Lung (tissue), 12 donors: ENCODE data around the gene FOXO6. TPM values are rescaled to one million over a fixed set of nuclear protein-coding genes. Genes with fewer than 3 reads are reported as not detected.

ENCODE experiments used
- ATAC-seq: fragments of 200-7000 bp; cut with Tn5 transposase; one replicate; pipeline ENCODE4 v1.9.1; 2020; ENCODE audit warnings: moderate number of reproducible peaks; ENCODE audit not compliant: insufficient read depth, low FRiP score
- DNase-seq, 3 donors: peaks; one replicate each; pipeline ENCODE4 v3.0.0-alpha.2; 2013 to 2017
- H3K27ac ChIP-seq, 2 donors: one replicate each; pipeline ENCODE4 v1.5.1; 2013; ENCODE audit warnings: mild to moderate bottlenecking in 2 of 2, moderate library complexity in 2 of 2, control low read depth in 1 of 2, inconsistent platforms in 1 of 2, low read depth in 1 of 2, low read length in 1 of 2
- H3K27me3 ChIP-seq, 3 donors: one replicate each; pipeline ENCODE4 v1.5.1; 2013; ENCODE audit warnings: low read length in 2 of 3; ENCODE audit not compliant: control insufficient read depth in 3 of 3, insufficient read depth in 3 of 3
- H3K36me3 ChIP-seq, 4 donors: one replicate each; pipeline ENCODE4 v1.5.1; 2013; ENCODE audit warnings: low read length in 4 of 4, mild to moderate bottlenecking in 1 of 4, moderate library complexity in 1 of 4; ENCODE audit not compliant: control insufficient read depth in 4 of 4, insufficient read depth in 4 of 4
- H3K4me1 ChIP-seq, 5 donors: one replicate each; pipeline ENCODE4 v1.5.1; 2013; ENCODE audit warnings: low read length in 5 of 5, mild to moderate bottlenecking in 2 of 5, moderate library complexity in 1 of 5; ENCODE audit not compliant: control insufficient read depth in 5 of 5, insufficient read depth in 5 of 5
- H3K4me3 ChIP-seq: one replicate; pipeline ENCODE4 v1.5.1; 2013; ENCODE audit warnings: mild to moderate bottlenecking, control low read depth, moderate library complexity
- H3K9ac ChIP-seq, 2 donors: one replicate each; pipeline ENCODE4 v1.5.1; 2013; ENCODE audit warnings: low read length in 2 of 2, control low read depth in 1 of 2; ENCODE audit not compliant: insufficient read depth in 1 of 2
- H3K9me3 ChIP-seq, 4 donors: one replicate each; pipeline ENCODE4 v1.5.1; 2013; ENCODE audit warnings: low read length in 3 of 4, mild to moderate bottlenecking in 1 of 4, moderate library complexity in 1 of 4; ENCODE audit not compliant: control insufficient read depth in 4 of 4, insufficient read depth in 3 of 4
- CTCF ChIP-seq: IDR thresholded peaks from 2 replicates; pipeline ENCODE4 v1.5.1; 2012; ENCODE audit warnings: mild to moderate bottlenecking; ENCODE audit errors: control extremely low read depth, extremely low read depth
- WGBS, 2 donors: extraction: QIAGEN DNeasy Blood & Tissue Kit; methylation state at CpG; one replicate each; pipeline ENCODE4 v1.1.7; 2013; 5-methylcytosine and 5-hydroxymethylcytosine counted together
- polyA plus RNA-seq, 2 donors: library from polyadenylated mRNA; stranded (reverse); fragments of 200-250 nt; gene quantifications; one replicate each; pipeline ENCODE4 v1.2.1, GENCODE V29; 2013
- total RNA-seq, 2 donors: library from RNA; depleted of rRNA in 1 of 2; stranded (reverse); fragments of >200 nt in 1 of 2; gene quantifications; one replicate each; pipeline ENCODE4 v1.2.1, GENCODE V29; 2014 to 2021
- donor health status: control.
- donor health status: control.
- donor health status: Bipolar disorder and iron deficiency.
- donor health status: healthy.
- donor health status: DM: yes; HTN: yes; CAD: no.

Gene FOXO6
- total and polyA plus RNA-seq, 4 donors: 0.22 to 2.9 (median 0.86) TPM

- no peak for TF ChIP-seq CTCF
- ATAC-seq: no peak
- Histone ChIP-seq H3K27ac (no peak overlapping the region), H3K36me3 (peaks cover 0 to 4% (median 0%) of the 10 kb centered on the region in 4 donors), H3K4me1 (peaks cover 0 to 19% (median 7%) of the 10 kb centered on the region in 5 donors), H3K27me3 (peaks cover 0 to 10% (median 6%) of the 10 kb centered on the region in 3 donors), H3K9me3 (no peaks in the 10 kb centered on the region), H3K9ac (no peak overlapping the region), H3K4me3 (no peak overlapping the region)
- 96 to 97% methylated on average over 4 of the region's 4 CpGs for WGBS, 2 donors
- DNase-seq: no peak
Measured at GRCh38 chr1:41378999-41379737, 17.9 kb downstream of the FOXO6 start.

DNA sequence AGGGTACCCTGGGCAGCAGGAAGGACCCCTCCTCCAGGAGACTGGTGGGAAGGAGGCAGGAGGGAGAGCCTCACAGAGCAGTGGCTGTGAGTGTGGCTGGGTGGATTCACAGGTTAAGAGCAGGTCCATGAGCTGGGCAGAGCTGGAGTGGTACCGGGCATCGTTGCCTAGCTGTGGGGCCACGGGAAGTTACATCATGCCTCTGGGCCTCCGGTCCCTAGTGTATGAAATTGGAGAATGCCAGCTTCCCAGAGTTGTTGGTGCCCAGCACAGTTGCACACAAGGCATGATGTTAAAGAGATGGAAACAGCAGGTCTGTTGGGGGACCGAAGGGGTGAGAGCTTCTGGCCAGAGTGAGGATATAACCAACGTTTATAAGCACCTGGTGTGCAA is 18.5 kb downstream of the FOXO6 start:
- Histone ChIP-seq H3K27ac (no peak overlapping the region), H3K27me3 (peaks cover 0 to 13% (median 11%) of the 10 kb centered on the region in 3 donors), H3K36me3 (peaks cover 0 to 4% (median 0%) of the 10 kb centered on the region in 4 donors), H3K9me3 (no peaks in the 10 kb centered on the region), H3K4me1 (peaks cover 0 to 19% (median 7%) of the 10 kb centered on the region in 5 donors), H3K9ac (no peak overlapping the region), H3K4me3 (no peak overlapping the region)
- ATAC-seq (no peak), DNase-seq (no peak)
- 33 to 53% methylated on average over 6 of the region's 6 CpGs for WGBS, 2 donors
- no peak for TF ChIP-seq CTCF

GRCh38 chr1:41380195-41380594 is 19.0 kb downstream of the FOXO6 start:
- ATAC-seq (no peak), DNase-seq (no peak)
- no peak for TF ChIP-seq CTCF
- Histone ChIP-seq H3K27me3 (peaks cover 0 to 13% (median 11%) of the 10 kb centered on the region in 3 donors), H3K4me1 (peaks cover 0 to 19% (median 7%) of the 10 kb centered on the region in 5 donors), H3K4me3 (no peak overlapping the region), H3K36me3 (peaks cover 0 to 4% (median 0%) of the 10 kb centered on the region in 4 donors), H3K27ac (no peak overlapping the region), H3K9ac (no peak overlapping the region), H3K9me3 (no peaks in the 10 kb centered on the region)
- WGBS, 2 donors: 46 to 78% methylated on average over 2 of the region's 2 CpGs
